ENCODE results near the gene CACNB1. TPM values are rescaled to one million over a fixed set of nuclear protein-coding genes. Genes with fewer than 3 reads are reported as not detected.

Gene CACNB1
- total and polyA plus RNA-seq, 2 of the 4 experiments (the other 2 are of a cell fraction), result 2.5 to 8.6 TPM

GRCh38 chr17:39204245-39204644 lies 6.8 kb upstream of the CACNB1 start:
- Histone ChIP-seq H3K4me2 (ENCODE audit: low read depth, low read length) (no peak overlapping the region), H3K27me3 (ENCODE audit: control insufficient read depth, insufficient read depth, low read length) (no peaks in the 10 kb centered on the region), H3K9me1 (ENCODE audit: insufficient read depth, low read length) (peaks cover 9% of the 10 kb centered on the region; the same call in 1 of the 2 replicates), H4K20me1 (ENCODE audit: insufficient read depth, low read length) (peaks cover 37% of the 10 kb centered on the region), H2BK20ac (ENCODE audit: low read depth, low read length) (no peak overlapping the region), H3K9me3 (ENCODE audit: control insufficient read depth, insufficient read depth, low read length) (no peaks in the 10 kb centered on the region), H3K79me1 (ENCODE audit: low read depth in 1 of 2, low read length in 2 of 2) (peaks cover 19 to 34% of the 10 kb centered on the region in 2 experiments), H3K23ac (ENCODE audit: low read depth, low read length) (no peak overlapping the region), H4K8ac (ENCODE audit: low read depth in 2 of 2, low read length in 2 of 2) (no peak overlapping the region), H2BK120ac (ENCODE audit: low read depth, low read length) (no peak overlapping the region), H2AFZ (replicated peaks; ENCODE audit: low read length, poor library complexity) (no peak overlapping the region), H3K4me3 (ENCODE audit: insufficient read depth, low read depth, low read length) (no peak overlapping the region), H3K27ac (ENCODE audit: insufficient read depth, low read length) (no peak overlapping the region), H3K56ac (ENCODE audit: extremely low read depth, insufficient read depth, low read length) (no peak overlapping the region), H4K91ac (ENCODE audit: insufficient read depth, low read depth, low read length) (no peak overlapping the region), H2AK9ac (replicated peaks; ENCODE audit: low read depth, low read length, poor library complexity) (no peak overlapping the region), H4K5ac (ENCODE audit: low read depth, low read length) (no peak overlapping the region), H3K4ac (ENCODE audit: low read depth, low read length) (no peak overlapping the region), H3K14ac (replicated peaks; ENCODE audit: low read depth, low read length) (no peak overlapping the region), H3K36me3 (ENCODE audit: control insufficient read depth, insufficient read depth, low read length) (peaks cover 39% of the 10 kb centered on the region), H2AK5ac (ENCODE audit: low read depth, low read length) (no peak overlapping the region), H3K9ac (ENCODE audit: low read depth, low read length) (no peak overlapping the region), H2BK5ac (ENCODE audit: low read depth, low read length, poor library complexity, severe bottlenecking) (no peak overlapping the region), H2BK15ac (ENCODE audit: low read depth, low read length) (no peak overlapping the region), H3K18ac (ENCODE audit: low read depth, low read length) (no peak overlapping the region), H3K4me1 (ENCODE audit: control insufficient read depth, insufficient read depth, low read length) (peaks cover 14% of the 10 kb centered on the region)
- TF ChIP-seq RAD21 (IDR thresholded peaks at IDR 0.05; ENCODE audit: low read length), result no peak
- TF ChIP-seq MXI1 (IDR thresholded peaks at IDR 0.05; ENCODE audit: borderline replicate concordance, low read depth, low read length), result no peak
- TF ChIP-seq MAZ (IDR thresholded peaks at IDR 0.05; ENCODE audit: borderline replicate concordance, low read depth, low read length), result no peak
- no peak for TF ChIP-seq CHD1 (IDR thresholded peaks at IDR 0.05; ENCODE audit: low read depth, low read length)
- TF ChIP-seq MAFK (IDR thresholded peaks at IDR 0.05; ENCODE audit: low read depth, low read length), result no peak
- no peak for TF ChIP-seq SMC3 (IDR thresholded peaks at IDR 0.05; ENCODE audit: low read depth, low read length)
- no peak for TF ChIP-seq ELK1 (IDR thresholded peaks at IDR 0.05; ENCODE audit: borderline replicate concordance, low read depth, low read length)
- no CpG with 5 or more reads among the region's 8 CpGs for WGBS, 2 experiments (ENCODE audit: extremely low coverage in 2 of 2, insufficient read length in 1 of 2)
- ChIA-PET CTCF (no interaction called here), POLR2A (ENCODE audit: unreplicated experiment) (no interaction called here)
- dilution Hi-C loops (cut with HindIII; ENCODE audit: low sequenced_read_pairs, unreplicated experiment), result no loop called here
- DNase-seq (no peak), ATAC-seq (ENCODE audit: low read depth) (no peak)
- BruUV-seq (replicated peaks), result no TSS peak
- in situ Hi-C loops (cut with MboI; ENCODE audit: low sequenced_read_pairs), result no loop called here
- intact Hi-C loops (cut with micrococcal nuclease), result no loop called here

Measured in IMR-90 (cell line).